GM12801 (cell line): ENCODE data around the gene GPD2.

Experiments used
- TF ChIP-seq, protein P1 (sequence below): IDR thresholded peaks from one replicate; pipeline ENCODE4 v1.5.1; 2011; ENCODE audit warnings: control low read depth; ENCODE audit not compliant: insufficient read length; ENCODE audit errors: extremely low read depth

Gene GPD2

DNA sequence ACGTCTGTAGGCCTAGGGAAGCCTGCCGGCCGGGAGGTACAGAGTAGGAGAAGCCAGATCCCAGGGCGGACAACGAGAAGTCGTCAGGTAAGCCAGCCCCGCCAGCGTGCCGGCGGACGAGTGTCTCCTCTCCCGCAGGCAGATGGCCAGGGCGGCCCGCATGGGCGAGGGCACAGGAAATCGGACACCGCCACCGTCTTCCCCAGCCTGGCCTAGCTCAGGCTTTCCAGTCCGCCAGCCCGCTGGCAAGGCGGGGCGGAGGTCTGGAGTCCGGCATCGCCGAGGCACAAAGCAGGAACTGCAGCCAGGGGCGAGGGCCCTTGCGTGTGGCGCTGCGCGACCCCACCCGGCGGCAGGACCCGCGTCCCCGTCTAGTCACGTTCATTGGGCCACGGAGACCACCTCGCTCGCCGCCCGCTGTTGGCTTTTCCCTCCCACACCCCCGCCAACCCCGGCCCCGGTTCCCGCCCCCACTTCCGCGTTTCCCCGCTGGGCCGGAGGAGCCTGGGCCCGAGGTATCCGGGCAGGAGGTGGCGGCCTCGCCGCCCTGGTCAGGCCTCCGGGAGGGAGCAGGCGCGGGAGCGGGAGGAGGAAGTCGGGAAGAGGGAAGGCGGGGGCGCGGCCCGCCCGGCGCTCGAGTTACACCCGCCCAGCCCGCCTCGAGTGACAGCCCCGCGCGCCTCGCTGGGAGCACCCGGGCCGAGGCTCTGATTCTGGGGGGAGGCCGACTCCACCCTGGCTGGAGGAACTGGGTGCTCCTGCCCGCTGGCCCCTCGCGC lies at the start of gene GPD2:
Gene GPD2 (plus strand): TSS at position 662 of the 779 bp plus-strand sequence. CDS start 39,727 bp downstream, outside the sequence.
- TF ChIP-seq, protein P1, sequence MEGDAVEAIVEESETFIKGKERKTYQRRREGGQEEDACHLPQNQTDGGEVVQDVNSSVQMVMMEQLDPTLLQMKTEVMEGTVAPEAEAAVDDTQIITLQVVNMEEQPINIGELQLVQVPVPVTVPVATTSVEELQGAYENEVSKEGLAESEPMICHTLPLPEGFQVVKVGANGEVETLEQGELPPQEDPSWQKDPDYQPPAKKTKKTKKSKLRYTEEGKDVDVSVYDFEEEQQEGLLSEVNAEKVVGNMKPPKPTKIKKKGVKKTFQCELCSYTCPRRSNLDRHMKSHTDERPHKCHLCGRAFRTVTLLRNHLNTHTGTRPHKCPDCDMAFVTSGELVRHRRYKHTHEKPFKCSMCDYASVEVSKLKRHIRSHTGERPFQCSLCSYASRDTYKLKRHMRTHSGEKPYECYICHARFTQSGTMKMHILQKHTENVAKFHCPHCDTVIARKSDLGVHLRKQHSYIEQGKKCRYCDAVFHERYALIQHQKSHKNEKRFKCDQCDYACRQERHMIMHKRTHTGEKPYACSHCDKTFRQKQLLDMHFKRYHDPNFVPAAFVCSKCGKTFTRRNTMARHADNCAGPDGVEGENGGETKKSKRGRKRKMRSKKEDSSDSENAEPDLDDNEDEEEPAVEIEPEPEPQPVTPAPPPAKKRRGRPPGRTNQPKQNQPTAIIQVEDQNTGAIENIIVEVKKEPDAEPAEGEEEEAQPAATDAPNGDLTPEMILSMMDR: no peak

- TF ChIP-seq, protein P1: no peak
Observed at GRCh38 chr2:156394033-156394741, 42.0 kb upstream of the GPD2 start.

DNA sequence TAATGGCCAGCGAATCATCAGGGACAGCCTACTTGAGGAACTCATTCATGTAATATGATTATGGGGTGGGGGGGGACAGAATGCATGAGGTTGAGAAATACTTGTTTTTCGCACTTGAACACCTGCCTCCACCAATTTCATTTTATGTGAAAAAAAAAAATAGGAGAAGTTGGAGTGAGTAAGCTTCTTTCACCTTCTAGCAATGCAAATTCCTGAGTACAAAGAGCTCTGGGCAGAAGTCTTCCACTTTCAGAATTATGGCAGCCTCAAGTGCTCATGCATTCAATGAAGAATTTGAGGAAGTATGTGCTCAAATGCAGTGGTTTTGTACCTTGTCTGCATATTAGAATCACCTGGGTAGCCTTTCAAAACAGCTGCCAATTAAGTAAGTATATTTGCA lies 40.1 kb upstream of the GPD2 start:
- TF ChIP-seq, protein P1: no peak

GRCh38 chr2:156397229-156397628 lies 39.0 kb upstream of the GPD2 start:
- TF ChIP-seq, protein P1: no peak

- TF ChIP-seq, protein P1: no peak
Observed at GRCh38 chr2:156398176-156398575, 38.0 kb upstream of the GPD2 start.

DNA sequence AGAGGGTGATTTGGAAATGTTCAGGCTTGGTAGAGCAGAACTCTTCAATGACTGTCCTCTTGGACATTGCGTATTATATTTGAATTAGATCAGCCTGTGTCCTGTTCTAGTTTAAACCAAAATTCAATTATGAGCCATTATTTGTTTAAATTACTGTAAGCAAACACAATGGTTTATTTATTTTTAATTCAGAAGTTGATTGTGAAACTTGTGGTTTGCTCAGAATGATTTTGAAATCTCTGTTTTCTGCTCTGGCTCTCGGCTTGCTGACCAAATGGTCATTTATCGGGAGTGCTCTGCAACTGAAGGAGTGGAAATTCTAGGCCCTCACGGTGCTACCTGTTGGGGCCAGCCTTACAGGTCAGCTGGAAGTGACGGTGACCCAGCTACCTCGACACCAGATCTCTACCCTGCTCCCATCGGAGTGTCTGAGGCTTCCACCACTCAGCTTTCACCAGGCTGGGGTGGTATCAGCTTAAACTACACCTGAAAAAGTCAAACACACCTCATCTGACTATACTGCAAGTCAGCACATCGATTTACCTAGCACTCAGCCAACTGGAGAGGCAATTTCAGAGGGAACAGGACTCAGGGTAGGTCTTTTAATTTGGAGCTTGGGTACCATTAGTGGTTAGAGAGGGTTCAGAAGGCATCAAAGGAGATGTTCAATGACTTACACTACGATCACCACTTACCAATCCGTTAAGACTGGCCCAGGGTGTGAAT lies 36.8 kb upstream of the GPD2 start:
- TF ChIP-seq, protein P1: no peak

- TF ChIP-seq, protein P1: no peak
Observed at GRCh38 chr2:156399950-156400705, 36.1 kb upstream of the GPD2 start.
